Loucy (cell line): Measurements from ENCODE around the gene UBL5.

Source experiments
- EZH2phosphoT487 ChIP-seq: fragments of 200-600 bp; IDR thresholded peaks from 2 replicates; pipeline ENCODE4 v1.6.1; 2018; ENCODE audit warnings: antibody characterized with exemption, mild to moderate bottlenecking, moderate library complexity, borderline replicate concordance
- TF ChIP-seq, protein P1 (sequence below): fragments of 200-600 bp; sonication (generic); conservative IDR thresholded peaks from 2 replicates; pipeline ENCODE4 v1.5.1; 2014; ENCODE audit warnings: mild to moderate bottlenecking, antibody characterized with exemption, low read length

GRCh38 chr19:9875031-9875627 lies 47.4 kb downstream of the UBL5 start:
- TF ChIP-seq, protein P1, sequence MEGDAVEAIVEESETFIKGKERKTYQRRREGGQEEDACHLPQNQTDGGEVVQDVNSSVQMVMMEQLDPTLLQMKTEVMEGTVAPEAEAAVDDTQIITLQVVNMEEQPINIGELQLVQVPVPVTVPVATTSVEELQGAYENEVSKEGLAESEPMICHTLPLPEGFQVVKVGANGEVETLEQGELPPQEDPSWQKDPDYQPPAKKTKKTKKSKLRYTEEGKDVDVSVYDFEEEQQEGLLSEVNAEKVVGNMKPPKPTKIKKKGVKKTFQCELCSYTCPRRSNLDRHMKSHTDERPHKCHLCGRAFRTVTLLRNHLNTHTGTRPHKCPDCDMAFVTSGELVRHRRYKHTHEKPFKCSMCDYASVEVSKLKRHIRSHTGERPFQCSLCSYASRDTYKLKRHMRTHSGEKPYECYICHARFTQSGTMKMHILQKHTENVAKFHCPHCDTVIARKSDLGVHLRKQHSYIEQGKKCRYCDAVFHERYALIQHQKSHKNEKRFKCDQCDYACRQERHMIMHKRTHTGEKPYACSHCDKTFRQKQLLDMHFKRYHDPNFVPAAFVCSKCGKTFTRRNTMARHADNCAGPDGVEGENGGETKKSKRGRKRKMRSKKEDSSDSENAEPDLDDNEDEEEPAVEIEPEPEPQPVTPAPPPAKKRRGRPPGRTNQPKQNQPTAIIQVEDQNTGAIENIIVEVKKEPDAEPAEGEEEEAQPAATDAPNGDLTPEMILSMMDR: no peak
- no peak for TF ChIP-seq EZH2phosphoT487
